CD4-positive, alpha-beta T cell treated with Interleukin-17A for 4 hours (primary cell): ENCODE results near the gene CLEC10A.
"Not testable (repeated sequence)": the region's sequence is repeated elsewhere in the genome, so short reads cannot be mapped to it uniquely, and the experiment has no call there.

Experiments used
- DNase-seq: peaks from one replicate; pipeline ENCODE4 v3.0.0-alpha.2; 2020; ENCODE audit warnings: mixed read lengths

The CLEC10A gene

DNA sequence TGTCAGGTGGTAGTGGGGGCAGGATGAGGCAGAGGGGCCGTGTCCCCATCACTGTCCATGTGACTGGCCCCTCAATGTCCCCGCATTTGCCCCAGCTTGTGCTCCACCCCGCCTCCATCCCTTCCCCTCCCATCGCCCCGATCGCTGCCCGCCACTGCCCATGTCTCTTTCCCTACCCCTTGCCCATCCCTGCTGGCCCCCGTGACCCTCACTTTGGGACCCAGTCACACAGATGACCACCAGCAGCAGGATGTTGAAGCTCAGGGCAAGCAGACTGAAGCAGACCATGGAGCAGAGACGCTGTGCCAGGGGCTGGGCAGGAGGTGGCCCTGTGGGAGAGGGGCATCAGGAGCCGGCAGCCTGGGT, 28.5 kb upstream of the CLEC10A start:
- DNase-seq: no peak

DNA sequence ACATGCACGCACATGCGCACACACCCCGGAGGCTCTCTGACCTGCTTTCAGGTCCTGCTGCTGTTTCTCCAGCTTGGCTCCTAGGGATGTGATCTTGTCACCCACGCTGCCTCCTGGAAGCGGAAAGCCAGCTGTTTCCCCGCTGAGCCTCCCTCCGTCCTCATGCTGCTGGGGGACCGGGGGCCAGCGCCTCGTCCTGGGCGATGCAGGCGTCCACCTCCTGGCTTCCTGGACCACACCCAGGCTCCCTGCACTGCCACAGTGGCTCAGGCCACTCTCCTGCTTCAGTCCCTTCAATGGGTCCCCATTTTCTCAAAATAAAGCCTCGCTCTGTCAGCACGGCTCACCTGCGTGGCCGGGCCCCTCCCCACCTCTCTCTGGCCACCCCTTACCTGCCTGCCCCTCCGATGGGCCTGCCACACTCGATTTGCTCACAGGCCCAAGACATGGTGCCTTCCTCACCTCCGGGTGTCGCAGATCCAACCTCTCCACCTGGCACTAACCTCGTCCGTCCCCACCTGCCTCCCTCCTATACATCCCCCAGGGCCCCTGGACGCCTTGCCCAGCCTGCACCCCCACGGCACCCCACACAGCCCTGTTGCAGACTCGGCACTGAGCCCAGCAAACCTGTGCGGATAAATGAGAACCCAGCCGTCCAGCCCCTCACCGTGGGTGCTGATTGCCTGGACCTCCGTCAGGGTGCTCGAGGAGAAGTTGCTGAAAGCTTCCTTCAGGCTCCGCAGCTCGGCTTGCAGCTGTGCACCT, 27.9 kb upstream of the CLEC10A start:
- no peak for DNase-seq

DNA sequence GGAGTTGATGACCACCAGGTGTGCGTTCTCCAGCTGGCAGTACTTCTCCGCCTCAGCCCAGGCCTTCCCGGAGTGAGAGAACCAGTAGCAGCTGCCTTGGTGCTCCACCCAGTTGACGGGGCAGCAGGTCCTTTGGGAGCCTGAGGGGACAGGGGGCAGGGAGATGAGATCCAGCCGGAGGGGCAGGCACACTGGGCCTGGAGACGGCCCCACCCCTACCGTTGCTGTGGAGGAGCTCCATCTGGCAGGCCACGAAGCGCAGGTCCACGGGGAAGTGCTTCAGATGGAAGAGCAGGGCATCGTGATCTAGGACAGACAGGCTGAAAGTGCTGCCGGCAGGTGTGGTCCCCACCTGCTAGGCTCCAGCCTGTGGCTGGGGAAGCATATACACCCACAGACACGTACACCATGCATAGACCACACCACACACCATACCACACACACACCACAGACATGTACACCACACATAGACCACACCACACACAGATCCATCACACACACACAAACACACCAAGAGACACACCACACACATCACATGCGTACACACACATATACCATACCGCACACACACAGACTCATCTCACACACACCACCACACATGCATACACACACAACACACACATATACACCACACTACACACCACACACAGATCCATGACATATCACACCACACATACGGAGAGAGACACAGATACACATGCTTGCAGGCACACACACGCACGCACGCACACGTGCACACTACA, 27.1 kb upstream of the CLEC10A start:
- DNase-seq: no peak

DNA sequence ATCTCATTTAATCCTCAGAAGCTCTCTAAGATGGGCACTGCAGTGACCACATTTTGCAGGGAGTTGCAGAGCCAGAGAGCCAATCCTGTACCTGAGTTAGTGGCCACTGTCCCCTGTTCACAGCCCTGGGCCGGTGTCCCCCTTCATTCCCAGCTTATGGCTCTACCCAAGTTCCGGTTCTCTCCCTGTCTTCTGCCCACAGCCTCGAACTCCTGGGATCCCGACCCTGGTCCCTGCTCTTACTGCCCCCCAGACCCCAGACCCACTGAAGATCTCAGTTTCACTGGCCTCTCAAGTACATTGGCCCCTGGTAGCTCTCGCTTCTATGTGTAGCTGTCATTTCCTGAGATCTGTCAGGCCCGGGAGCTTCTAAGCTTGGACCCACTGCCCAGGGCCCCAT, 22.4 kb upstream of the CLEC10A start:
- no peak for DNase-seq

DNA sequence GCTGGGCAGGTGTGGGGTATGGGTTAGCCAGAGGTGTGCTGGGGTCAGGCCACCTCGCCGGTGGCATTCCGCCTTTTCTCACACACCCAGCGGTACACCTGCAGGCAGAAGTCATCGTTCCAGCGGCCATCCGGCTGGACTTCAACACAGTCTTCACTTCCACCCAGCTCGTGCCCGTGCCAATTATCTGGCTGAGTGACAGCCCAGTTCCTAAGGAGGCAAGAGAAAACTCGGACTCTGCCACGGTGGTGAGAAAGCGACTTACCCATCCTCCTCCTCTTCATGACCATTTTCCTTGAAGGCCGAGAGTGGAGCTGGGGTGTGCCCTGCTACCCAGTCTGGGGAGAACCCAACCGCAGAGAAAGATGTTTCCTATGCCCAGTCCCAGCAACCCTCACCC, 21.5 kb upstream of the CLEC10A start:
- no peak for DNase-seq

DNA sequence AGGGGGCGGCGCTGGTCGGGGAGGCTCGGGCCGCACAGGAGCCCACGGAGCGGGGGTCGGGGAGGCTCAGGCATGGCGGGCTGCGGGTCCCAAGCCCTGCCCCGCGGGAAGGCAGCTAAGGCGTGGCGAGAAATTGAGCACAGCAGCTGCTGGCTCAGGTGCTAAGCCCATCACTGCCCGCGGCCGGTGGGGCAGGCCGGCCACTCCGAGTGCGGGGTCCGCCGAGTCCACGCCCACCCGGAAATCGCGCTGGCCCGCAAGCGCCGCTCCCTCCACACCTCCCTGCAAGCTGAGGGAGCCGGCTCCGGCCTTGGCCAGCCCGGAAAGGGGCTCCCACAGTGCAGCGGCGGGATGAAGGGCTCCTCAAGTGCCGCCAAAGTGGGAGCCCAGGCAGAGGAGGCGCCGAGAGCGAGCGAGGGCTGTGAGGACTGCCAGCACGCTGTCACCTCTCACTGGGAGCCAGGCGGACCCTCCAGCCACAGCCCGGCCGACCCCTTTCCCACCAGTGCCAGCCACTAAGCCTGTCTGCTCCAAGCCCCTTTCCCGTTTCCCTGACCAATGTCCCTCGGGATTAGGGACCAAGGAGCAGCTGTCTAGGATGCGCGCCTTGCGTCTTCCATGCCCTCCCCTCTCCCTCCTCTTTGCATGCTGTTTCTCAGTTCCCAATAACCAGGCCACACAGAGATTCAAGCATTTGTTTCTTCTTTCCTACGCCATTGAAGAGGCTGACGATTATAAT, 20.8 kb upstream of the CLEC10A start:
- not testable (repeated sequence) for DNase-seq

DNA sequence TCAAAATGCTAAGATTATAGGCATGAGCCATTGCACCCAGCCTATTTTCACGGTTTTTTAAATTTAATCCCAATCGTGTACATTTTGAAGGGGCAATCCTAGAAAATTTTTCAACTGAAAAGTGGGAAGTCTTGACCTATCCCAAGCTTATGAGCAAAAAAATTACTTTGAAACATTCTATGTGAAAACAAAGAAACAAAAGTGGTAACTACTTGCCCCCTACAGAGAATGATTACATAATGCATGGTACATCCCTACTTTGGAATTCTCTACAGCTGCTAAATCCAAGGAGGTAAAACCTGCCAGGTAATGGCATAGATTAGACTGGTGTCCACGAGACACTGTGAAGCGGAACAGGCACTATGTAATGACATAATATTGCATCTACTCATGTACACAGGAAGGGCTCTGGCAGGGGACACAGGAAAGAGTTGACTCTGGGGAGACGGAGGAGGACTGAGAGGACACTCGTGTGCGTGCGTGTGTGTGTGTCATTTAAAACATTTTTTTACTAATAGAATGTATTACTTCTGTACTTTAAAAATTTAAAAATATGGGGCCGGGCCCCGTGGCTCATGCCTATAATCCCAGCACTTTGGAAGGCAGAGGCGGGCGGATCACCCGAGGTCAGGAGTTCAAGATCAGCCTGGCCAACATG, 18.9 kb upstream of the CLEC10A start:
- DNase-seq: no peak

DNA sequence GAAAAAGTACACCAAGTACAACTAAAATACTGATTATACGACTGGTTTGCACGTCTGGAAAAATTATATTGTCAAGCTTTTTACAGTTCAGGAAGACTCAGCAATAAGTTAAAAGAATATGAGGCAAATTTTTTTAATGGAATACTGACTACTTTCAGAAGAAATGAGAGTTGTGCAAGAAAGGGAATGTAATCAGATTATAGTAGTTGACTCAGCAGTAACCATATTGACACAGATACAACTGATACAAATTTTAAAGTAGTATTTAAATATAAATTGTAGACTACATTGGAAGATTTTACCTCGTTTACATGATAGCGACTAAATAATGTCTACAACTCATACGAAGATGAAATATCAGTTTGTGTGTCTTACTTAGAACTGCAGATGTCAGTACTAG, 17.9 kb upstream of the CLEC10A start:
- no peak for DNase-seq

DNA sequence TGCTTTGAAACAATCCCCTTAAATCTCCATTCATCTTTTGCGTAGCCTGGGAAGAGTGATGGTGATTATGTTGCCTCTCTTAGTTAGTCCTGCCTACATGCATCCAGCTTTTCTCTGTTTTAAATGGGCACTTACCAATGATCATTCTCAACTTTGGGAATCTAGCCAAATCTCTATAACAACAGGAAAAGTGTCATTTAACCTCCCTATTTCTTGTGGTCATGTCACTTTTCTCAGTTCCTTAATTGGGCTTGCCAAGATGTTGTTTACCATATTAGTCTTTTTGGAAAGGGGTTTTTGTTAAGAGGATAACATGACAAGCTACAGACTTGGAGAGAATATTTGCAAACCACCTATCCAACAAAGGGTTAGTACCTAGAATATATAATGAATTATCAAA, 15.6 kb upstream of the CLEC10A start:
- no peak for DNase-seq

DNA sequence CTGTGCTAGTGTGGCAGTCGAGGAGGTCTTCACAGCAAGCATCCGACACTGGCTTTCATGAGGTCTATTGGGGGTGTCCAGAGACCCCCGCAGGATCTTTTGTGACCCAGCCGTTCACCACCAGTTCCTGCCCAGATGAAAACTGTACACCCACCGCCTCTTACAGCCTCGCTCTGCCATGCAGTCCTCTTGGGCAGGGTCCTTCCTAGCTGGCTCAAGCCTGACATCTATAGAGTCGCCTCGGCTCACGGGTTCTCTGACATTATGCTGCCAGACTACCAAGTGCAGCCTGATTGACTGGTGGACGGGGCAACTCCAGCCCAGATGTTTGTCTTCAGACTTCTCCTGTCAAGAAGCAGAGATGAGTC, 14.6 kb upstream of the CLEC10A start:
- DNase-seq: no peak

DNA sequence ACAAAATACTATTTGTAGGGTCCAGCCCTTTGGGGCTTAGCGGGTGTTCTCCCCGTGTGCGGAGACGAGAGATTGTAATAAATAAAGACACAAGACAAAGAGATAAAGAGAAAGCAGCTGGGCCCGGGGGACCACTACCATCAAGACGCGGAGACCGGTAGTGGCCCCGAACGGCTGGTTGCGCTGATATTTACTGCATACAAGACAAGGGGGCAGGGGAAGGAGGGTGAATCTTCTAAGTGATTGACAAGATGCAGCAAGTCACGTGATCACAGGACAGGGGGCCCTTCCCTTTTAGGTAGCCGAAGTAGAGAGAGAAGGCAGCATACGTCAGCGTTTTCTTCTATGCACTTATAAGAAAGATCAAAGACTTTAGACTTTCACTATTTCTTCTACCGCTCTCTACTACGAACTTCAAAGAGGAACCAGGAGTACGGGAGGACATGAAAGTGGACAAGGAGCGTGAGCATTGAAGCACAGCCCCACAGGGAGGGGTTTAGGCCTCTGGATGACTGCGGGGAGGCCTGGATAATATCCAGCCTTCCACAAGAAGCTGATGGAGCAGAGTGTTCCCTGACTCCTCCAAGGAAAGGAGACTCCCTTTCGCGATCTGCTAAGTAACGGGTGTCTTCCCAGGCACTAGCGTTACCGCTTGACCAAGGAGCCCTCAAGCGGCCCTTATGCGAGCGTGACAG, 11.4 kb upstream of the CLEC10A start:
- DNase-seq: not testable (repeated sequence)

DNA sequence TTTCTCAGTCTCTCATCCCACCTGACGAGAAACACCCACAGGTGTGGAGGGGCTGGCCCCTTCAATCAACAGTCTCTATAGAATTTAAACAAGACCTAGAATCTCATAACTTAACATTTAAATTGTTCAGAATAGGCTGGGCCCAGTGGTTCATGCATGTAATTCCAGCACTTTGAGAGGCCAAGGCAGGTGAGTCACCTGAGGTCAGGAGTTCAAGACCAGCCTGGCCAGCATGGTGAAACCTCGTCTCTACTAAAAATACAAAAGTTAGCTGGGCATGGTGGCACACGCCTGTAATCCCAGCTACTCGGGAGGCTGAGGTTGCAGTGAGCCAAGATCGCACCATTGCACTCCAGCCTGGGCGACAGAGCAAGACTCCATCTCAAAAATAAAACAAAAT, 9.5 kb upstream of the CLEC10A start:
- not testable (repeated sequence) for DNase-seq

DNA sequence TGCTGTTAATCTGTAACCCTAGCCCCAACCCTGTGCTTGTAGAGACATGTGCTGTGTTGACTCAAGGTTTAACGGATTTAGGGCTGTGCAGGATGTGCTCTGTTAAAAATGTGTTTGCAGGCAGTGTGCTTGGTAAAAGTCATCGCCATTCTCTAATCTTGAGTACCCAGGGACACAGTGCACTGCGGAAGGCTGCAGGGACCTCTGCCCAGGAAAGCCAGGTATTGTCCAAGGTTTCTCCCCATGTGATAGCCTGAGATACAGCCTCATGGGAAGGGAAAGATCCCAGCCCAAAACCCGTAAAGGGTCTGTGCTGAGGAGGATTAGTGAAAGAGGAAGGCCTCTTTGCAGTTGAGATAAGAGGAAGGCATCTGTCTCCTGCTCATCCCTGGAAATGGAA, 8.4 kb upstream of the CLEC10A start:
- DNase-seq: not testable (repeated sequence)

DNA sequence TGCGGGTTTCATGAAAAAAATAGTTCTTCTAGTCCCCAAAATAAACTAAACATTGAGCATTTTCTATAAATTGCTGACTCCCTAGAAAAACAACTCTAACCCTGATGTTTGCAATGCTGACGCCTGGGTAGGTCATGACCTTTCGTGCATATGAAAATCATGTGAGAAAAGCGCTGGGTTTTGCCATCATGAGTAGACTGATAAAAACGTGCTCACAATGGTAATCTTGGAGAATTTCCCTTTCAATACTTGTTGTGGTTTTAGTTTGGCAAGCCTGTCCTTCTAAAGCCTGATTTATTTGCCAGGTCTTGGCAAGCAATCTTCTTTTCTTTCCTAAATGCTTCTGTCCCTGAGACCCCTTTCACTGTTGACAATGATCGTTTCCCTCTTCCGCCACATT, 4.0 kb upstream of the CLEC10A start:
- no peak for DNase-seq

DNA sequence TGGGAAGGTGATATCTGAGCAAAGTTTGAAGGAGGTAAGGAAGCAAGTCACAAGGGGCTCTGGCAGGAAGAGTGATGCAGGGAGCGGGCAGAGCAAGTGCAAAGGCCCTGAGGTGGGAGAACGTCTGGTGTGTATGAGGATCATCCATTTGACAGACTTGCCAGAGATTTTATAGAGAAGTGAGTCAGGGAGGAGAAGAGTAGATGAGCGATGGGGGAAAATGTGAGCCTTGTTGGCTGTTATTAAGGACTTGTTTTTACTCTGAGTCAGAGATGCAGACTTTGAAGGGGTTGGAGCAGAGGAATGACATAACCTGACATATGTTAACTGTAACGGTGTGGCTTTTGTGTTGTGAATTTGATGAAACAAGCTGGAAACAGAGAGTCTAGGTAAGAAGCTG, 3.5 kb upstream of the CLEC10A start:
- no peak for DNase-seq

DNA sequence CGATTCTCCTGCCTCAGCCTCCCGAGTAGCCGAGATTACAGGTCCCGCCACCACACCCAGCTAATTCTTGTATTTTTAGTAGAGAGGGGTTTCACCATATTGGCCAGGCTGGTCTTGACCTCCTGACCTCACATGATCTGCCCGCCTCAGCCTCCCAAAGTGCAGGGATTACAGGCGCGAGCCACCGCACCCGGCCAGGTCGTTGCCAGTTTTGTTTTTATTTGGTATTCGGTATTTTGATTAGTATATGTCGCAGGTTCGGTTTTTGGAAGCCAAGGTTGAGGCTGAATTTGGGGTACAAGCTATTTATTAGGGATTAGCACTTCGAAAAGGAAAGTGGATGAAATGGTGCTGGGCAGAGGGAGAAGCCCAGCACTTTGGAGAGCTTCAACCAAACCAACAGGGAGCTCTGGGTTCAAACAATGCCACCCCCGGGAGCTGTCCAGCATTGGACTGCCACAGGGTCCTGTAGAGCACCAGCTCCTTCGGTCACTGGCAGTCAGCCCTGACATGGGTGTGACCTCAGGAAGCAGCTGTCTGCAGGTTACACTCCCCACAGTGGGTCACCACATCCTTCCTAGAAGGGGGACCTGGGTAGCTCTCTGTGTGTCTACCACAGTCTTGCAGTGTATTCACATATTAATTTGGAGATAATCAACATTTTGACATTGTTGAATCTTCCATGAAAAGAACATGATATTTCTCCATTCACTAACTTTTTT, 1.5 kb upstream of the CLEC10A start:
- peak; percentile 22 for DNase-seq

DNA sequence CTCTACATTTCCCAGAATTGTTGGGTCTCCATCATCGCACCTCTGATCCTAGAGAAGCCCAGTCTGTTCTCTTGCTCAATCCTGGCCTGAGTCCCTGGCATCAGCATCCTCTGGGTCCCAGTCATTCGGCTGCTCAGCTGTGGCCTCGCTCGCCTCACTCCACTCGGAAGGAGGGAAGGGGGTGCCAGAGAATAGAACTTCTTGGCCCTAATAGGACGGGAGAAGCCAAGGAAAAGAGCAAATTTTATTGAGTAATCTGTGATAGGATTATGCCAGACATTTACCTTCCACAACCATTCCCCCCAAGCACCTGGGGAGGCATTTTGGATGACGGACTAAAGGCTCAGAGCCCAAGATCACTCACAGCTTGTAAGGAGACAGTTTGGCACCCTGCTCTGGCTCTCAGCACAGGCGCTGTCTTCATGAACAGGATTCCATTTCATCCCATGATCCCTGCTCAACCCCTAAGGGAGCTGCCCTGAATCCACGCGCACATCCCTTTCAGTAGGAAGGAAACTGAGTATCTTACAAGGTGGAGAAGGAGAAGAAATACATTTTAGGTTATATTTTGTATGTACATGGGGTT, 498 bp upstream of the CLEC10A start:
- no peak for DNase-seq

DNA sequence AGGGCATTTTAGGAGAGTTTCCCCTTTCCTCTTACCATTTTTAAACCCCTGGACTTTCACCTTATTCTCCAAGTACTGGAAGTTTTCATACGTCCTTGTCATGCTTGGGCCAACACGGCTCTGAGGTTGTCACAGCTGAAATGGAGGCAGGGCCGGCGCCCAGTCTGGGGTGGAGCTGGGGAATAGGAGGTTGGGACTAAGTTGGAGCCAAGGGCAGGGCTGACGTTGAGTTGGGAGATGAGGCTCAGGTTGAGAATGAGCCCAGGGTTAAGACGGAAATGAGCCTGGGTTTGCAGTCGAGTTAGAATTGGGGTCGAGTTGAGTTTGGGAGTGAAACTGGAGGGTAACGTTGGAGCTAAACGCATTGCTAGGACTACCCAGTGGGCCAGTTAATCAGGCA, 1.3 kb downstream of the CLEC10A start:
- no peak for DNase-seq

DNA sequence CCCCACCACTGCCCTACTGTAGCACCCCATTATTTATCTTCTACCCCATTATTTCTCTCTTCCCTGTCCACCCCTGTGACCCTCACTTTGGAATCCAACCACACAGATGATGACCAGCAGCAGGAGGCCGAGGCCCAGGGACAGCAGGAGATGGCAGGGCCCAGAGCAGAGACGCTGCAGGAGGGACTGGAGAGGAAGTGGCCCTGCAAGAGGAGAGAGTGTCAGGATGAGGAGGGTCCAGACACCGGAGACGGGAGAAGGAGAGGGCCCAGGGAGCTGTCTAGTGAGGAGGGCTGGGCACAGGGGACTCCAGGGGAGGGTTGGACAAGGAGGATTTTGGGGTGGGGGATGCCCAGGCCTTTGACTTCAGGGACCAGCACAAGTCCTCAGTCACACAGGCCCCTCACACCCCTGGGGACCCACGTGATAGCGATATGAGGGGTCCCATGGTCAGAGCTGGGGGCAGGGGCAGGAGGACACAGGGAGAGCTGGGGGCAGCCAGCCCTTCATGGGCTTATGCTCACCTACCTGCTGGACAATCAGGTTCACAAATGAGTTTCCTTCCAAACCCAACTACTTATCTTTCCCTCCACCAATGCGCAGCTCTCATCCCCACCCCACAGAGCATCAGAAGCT, 2.0 kb downstream of the CLEC10A start:
- DNase-seq: no peak

DNA sequence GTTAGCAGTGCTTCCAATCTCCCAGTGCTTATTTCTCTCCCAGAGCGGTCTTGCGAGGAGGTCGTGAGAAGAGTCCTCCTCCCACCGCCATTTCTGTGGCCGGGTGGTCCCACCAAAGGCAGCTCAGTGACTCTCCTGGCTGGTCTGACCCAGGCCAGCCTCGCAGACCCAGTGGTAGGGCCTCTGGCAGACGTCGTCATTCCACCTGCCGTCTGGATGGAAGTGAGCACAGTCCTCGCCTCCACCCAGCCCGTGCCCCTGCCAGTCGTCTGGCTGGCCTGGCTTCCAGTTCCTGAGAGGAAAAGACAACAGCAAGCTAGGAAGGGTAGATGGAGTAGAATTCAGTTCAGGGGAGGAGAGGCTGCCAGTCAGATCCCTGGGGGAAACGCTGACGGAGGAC, 5.1 kb downstream of the CLEC10A start:
- DNase-seq: no peak

DNA sequence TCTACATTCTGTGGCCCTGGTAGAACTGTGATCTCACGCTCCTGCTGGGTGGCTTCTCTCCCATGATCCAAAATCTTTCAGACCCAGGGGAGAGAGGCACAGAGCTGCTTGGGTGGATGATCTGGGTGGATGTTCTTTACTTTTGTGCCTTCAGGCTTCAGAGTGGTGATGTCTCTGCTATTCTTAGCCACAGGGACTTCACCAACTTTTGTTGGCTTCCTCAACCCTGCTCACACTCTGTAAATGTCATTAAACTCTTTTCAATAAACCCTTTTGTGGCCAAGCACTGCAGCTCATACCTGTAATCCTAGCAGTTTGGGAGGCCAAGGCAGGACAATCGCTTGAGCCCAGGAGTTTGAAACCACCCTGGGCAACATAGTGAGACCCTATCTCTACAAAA, 7.6 kb downstream of the CLEC10A start:
- DNase-seq: no peak
